Measurements from ENCODE around the gene LRMDA.

The LRMDA gene

GRCh38 chr10:75496191-75496567 is 64.8 kb downstream of the LRMDA start:
- Histone ChIP-seq H3K4me3 (no peak overlapping the region), H3K27ac (no peak overlapping the region)
- no peak for DNase-seq (ENCODE audit: low spot score)
- TF ChIP-seq CTCF (IDR thresholded peaks at IDR 0.05), result no peak

GRCh38 chr10:75497997-75498883 is 66.8 kb downstream of the LRMDA start:
- DNase-seq (ENCODE audit: low spot score), result no peak
- Histone ChIP-seq H3K27ac (no peak overlapping the region), H3K4me3 (no peak overlapping the region)
- no peak for TF ChIP-seq CTCF (IDR thresholded peaks at IDR 0.05)

- no peak for TF ChIP-seq CTCF (IDR thresholded peaks at IDR 0.05)
- Histone ChIP-seq H3K27ac (no peak overlapping the region), H3K4me3 (no peak overlapping the region)
- DNase-seq (ENCODE audit: low spot score), result no peak
These were observed 67.5 kb downstream of the LRMDA start for GRCh38 chr10:75498884-75499350.

GRCh38 chr10:75499556-75500160 is 68.2 kb downstream of the LRMDA start:
- Histone ChIP-seq H3K27ac (no peak overlapping the region), H3K4me3 (no peak overlapping the region)
- TF ChIP-seq CTCF (IDR thresholded peaks at IDR 0.05), result no peak
- no peak for DNase-seq (ENCODE audit: low spot score)

GRCh38 chr10:75502389-75502788 is 71.0 kb downstream of the LRMDA start:
- no peak overlapping the region for H3K27ac ChIP-seq
- H3K4me3 ChIP-seq, result no peak overlapping the region
- DNase-seq (ENCODE audit: low spot score), result no peak
- no peak for TF ChIP-seq CTCF (IDR thresholded peaks at IDR 0.05)

GRCh38 chr10:75502838-75503237 is 71.4 kb downstream of the LRMDA start:
- no peak for TF ChIP-seq CTCF (IDR thresholded peaks at IDR 0.05)
- no peak overlapping the region for H3K27ac ChIP-seq
- H3K4me3 ChIP-seq, result no peak overlapping the region
- DNase-seq (ENCODE audit: low spot score), result no peak

- Histone ChIP-seq H3K4me3 (no peak overlapping the region), H3K27ac (no peak overlapping the region)
- DNase-seq (ENCODE audit: low spot score), result no peak
- TF ChIP-seq CTCF (IDR thresholded peaks at IDR 0.05), result no peak
These were observed 73.9 kb downstream of the LRMDA start for GRCh38 chr10:75505293-75505692.

All from coronary artery (tissue), 2 donors.